A549 treated with AZD9567 at 1 μM for 4 hours (cell line): ENCODE results near the gene PRR33. TPM values are rescaled to one million over a fixed set of nuclear protein-coding genes. Genes with fewer than 3 reads are reported as not detected.

Experiments
- total RNA-seq: library from RNA; stranded (reverse); fragments of 200-300 nt; extraction: Qiagen RNA extraction; gene quantifications from 5 replicates; pipeline ENCODE4 v1.2.3, GENCODE V29; 2022; ENCODE audit not compliant: insufficient read depth

Gene PRR33
- total RNA-seq: not detected in 5 replicates

GRCh38 chr11:1891831-1892115, at the start of gene PRR33:
Gene PRR33 (minus strand): TSS chr11:1891895. CDS start chr11:1890584, 1,311 bp downstream.

GRCh38 chr11:1919391-1920127, 27.9 kb upstream of the PRR33 start, which contains the start of gene TNNT3:
Gene TNNT3 (plus strand): TSS chr11:1919703. CDS start chr11:1922875, 3,172 bp downstream.

GRCh38 chr11:1852877-1853276, 38.8 kb downstream of the PRR33 start, which contains the start of gene LSP1:
Gene LSP1 (plus strand): TSS chr11:1853084. CDS start chr11:1853145, 61 bp downstream.

GRCh38 chr11:1838426-1839144, 53.1 kb downstream of the PRR33 start, which contains the start of gene TNNI2:
Gene TNNI2 (plus strand): TSS chr11:1838981. CDS start chr11:1839697, 716 bp downstream.

Other genes with a start within 250 kb of the PRR33 start
- gene KRTAP5-6, start 194.7 kb downstream of the PRR33 start, total RNA-seq: not detected in 5 replicates
- gene IFITM10, start 141.3 kb downstream of the PRR33 start, total RNA-seq: 0.99 to 1.6 TPM (median 1.5 TPM) in 5 replicates
- gene CTSD, start 128.0 kb downstream of the PRR33 start, total RNA-seq: 459 to 545 TPM (median 470 TPM) in 5 replicates
- gene SYT8, start 56.9 kb downstream of the PRR33 start, total RNA-seq: 0.10 to 0.33 TPM (median 0.19 TPM) in 4 of 5 replicates, not detected in the other
- gene TNNI2, start 52.9 kb downstream of the PRR33 start, total RNA-seq: 0.26 TPM in 1 of 5 replicates, not detected in the others
- gene LSP1, start 38.8 kb downstream of the PRR33 start, total RNA-seq: 0.76 to 1.9 TPM (median 1.0 TPM) in 4 of 5 replicates, not detected in the other
- 0.22 TPM in 1 of 5 replicates, not detected in the others for gene TNNT3, start 27.8 kb upstream of the PRR33 start, total RNA-seq
- gene MRPL23, start 55.4 kb upstream of the PRR33 start, total RNA-seq: 127 to 156 TPM (median 148 TPM) in 5 replicates
- 6.5 to 15.3 TPM (median 13.4 TPM) in 5 replicates for gene H19, start 105.9 kb upstream of the PRR33 start, total RNA-seq
- gene IGF2, start 247.5 kb upstream of the PRR33 start, total RNA-seq: 1.7 to 7.7 TPM (median 1.9 TPM) in 5 replicates